Astrocyte of the hippocampus (primary cell): ENCODE results near the gene ZNF512.

Source experiments
- DNase-seq: peaks from one replicate; pipeline ENCODE4 v3.0.0; 2011; ENCODE audit warnings: low read depth, low spot score

Gene ZNF512

DNA sequence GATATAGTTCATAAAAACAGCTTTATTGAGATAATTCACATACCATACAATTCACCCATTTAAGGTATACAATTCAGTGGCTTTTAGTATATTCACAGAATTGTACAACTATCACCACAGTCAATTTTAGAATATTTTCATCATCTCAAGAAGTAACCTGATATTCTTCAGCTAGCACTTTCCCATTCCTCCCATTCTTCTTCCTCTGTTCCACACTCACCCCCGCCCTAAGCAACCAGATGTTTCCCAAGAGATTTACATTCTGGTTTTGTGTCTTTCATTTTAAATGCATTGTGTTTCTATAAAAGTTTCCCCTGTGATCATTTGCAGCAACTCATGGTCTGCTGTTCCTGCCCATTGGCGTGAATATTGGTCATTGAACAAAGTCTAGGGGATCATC, 51.4 kb downstream of the ZNF512 start:
- no peak for DNase-seq

DNA sequence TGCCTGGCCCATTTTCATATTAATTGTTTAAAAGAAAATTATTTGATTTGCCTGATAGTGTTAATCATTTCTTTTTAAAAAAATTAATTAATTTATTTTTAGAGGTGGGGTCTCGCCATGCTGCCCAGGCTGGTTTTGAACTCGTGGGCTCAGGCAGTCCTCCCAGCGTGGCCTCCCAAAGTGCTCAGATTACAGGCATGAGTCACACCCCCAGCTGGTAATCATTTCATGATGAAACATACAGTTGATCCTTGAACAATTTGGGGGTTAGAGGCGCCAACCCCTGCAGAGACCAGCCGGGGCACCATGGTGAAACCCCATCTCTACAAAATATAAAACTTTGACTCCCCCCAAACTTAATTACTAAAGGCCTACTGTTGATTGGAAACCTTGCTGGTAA, 53.9 kb downstream of the ZNF512 start:
- DNase-seq: no peak

DNA sequence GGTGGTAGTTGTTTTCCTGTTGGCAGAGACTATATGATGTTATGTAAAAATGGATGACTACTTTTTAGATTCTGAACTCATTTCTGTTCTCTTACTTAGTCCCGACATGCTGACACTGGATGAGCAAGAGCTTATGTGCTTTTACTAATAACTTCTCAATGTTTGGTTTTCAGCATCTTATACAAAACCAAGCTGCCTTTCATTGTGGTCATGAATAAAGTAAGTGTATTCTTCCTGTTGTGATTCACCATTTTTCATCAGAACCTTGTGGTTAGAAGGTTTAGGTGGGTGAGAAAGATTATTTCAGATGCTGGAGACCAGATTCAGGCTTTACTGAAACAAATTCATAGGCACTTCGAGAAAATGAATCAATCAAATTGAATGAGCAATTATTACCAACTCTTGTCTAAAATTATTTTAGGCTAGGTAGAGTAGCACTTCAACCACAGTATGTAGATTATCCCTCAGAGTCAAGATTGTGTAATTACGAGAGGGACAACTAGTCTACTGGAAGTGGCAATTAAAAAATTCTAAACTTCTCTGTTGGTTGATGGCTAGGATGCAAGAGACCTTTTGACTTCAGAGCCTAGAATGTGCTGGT, 55.3 kb downstream of the ZNF512 start:
- peak; percentile 72 for DNase-seq

DNA sequence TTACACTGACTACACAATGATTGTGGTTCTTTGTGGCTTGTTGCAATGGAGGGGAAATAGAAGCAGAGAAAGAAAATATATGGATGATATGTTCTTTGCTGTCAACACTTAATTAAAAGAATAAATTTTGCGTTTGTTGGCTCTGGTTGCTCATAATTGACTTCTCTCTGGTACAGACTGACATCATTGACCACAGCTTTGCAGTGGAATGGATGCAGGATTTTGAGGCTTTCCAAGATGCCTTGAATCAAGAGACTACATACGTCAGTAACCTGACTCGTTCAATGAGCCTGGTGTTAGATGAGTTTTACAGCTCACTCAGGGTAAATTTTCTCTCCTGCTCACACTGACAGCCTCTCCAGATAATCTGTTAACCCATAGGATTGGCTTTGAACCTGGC, 55.9 kb downstream of the ZNF512 start:
- peak; percentile 91 for DNase-seq

DNA sequence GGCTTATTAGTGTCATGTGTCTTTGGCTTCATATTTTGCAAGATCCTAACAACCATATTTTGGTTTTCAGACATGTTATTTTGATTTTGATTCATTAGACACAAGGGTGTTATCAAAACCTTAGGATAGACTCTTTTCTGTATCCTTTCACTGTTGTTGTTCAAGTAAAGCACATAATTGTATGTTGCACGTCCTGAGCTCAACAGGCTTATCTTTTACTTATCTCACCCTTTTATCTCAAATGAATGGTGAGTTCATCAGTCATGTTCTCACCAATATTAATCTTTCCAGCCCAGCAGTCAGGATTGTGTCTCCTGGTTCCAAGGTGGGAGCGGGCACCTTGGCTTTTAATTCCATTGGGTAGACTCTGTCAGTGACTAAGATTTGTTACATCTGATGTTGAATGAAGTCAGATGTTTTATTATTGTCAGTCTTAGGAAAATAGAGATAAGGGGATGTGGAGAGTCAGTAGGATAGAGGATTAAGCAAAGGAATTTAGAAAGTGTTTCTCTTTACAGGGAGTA, 57.9 kb downstream of the ZNF512 start:
- DNase-seq: no peak

DNA sequence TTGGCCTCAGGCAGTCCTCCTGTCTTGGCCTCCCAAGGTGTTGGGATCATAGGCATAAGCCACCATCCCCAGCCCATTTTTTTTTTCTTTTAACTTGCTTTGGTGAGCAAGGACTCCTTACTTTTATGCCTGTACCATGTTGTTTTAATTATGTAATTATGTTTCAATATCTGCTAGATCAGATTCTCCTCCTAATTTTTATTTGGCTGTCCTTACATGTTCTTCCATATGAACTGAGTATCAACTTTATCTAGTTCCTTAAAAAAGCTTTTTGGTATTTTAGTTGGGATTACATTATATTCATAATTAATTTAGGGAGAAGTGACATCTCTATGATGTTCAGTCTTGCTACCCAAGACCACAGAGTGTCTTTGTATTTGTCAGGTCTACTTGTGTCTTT, 62.4 kb downstream of the ZNF512 start:
- DNase-seq: no peak

DNA sequence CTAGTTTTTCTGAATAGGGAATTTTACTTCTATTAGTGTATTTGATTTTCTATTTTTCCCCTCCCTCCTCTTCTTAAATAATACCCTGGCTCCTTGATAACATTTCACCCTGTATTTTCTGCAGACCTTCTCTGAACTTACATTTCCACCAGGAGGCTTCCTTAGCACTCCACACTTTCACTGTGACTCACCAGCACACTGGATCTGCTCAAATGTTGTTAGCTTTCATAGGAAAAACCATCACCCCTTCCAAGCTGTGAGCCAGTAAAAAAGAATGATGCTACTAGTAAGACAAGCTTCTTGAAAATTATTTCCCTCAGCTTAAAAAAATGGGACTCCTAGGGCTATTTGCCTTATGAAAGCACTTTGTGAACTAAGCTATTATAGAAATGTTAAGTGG, 64.4 kb downstream of the ZNF512 start:
- DNase-seq: peak; percentile 34

DNA sequence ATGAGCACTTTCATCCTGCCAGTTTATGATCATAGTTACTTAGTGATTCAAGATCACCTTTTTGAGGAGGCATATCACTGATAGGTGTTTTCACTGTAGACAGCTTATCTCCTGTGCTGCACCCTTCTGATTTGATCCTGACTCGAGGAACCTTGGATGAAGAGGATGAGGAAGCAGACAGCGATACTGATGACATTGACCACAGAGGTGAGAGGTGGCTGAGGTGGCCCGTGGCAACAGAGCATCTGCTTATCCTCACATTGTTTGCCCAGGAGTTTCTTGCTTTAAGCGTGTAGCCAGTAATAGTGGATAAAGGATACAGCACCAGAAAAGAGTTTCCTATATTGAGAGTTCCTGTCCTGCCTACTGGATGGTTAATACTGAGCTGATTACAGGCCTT, 64.9 kb downstream of the ZNF512 start:
- DNase-seq: no peak

DNA sequence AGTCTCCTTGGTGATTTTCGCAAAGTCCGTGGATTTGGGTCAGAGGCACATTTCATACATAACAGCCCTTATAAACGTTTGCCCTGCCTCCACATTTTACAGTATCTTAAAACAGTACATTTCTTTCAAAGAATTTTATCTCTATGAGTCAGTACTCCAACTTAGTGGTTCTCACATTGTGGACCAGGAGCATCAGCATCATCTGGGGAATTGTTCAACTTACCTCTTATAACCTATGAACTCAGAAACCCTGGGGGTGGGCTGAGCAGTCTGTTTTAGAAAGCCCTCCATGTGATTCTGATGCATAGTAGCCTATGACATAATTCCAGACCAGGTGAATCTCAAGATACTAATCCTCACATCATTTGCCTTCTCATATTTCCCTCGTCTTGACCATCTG, 68.2 kb downstream of the ZNF512 start:
- no peak for DNase-seq

DNA sequence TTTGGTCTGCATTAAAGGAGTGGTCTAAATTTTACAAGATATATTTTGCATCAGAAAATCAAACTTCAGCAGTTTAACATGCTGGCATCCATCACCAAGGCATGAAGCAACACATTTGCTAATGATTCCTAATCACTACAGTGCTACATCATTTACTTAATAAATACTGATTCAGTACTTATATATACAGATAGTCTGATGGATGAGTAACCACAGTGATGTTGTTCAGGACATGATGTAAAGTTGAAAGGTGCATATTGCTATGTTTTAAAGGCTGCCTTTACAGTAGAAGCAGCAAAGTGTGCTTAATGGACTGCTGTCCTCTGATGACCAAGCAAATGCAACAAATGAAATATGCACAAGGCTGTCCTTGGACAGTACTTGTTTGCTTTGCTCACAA, 69.5 kb downstream of the ZNF512 start:
- DNase-seq: no peak

DNA sequence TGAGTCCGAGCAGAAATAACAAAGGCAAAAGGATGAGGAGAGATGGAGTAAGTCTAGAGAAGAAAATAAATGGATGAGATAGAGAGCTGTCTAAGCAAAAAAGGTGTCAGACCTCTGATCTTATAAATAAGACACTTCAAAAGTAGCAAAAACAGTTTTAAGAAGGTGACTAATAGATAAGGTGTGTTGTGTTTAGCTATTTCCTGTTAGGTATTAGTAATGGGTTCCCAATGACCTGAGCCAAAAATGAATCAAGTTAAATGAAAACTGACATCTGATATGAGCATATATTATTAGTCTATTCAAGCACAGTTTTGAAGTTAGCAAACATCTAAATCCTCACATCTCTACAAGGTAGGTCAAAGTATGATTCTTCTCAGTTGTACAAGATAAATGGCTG, 69.9 kb downstream of the ZNF512 start:
- DNase-seq: no peak

DNA sequence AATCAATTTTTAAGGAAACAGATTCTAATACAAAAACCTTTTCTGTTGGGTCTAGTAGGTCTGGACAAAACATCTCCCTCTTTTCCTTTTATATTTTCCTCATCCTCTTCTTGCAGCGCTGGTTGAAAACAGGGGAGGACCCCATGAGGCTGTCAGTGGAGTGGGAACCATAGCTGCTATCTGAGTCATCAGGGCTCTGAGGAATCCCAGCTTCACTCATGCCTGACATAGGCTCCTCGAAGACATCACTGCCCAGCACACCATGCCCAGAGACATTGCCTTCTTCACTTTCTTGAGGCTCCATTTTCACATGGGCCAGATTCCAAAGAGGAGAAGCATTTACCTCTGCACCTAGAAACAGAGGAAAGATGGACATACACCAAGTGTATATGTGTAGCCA, 70.6 kb downstream of the ZNF512 start:
- DNase-seq: peak; percentile 45

DNA sequence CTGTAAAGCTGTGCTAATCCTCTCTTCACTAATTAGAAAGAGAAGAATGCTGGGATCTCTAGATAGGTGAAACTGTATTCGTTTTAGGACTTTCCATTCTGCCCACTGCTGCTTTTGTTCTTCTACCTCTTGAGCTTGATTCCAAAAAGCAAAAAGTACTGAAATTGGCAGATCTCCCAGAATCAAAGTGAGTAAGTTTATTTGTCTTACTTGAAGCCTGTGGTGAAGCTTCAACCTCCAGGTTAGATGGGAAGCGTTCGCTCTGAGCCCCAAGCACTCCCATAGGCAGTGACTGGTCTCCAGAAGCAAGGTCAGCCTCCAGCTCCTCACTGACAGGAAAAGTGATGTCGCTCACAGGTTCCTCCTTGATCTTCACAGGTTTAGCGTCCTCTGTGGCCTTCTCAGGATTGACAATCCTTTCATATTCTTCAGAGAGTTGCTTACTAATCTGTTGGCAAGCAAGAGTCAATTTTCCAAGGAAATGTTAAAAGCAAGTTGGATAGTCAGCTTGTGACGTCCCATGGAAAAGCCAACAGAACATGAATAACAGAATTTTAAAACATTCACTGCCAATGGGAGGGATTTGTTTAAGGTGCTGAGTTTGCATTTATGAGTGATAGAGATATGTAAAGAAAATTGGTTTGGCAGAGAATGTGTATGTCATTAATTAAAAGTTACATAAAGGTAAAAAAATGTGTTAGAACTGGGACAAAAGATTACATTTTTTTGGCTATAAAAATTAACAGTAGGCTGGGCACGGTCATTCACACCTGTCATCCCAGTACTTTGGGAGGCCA, 72.5 kb downstream of the ZNF512 start:
- DNase-seq: peak; percentile 92

DNA sequence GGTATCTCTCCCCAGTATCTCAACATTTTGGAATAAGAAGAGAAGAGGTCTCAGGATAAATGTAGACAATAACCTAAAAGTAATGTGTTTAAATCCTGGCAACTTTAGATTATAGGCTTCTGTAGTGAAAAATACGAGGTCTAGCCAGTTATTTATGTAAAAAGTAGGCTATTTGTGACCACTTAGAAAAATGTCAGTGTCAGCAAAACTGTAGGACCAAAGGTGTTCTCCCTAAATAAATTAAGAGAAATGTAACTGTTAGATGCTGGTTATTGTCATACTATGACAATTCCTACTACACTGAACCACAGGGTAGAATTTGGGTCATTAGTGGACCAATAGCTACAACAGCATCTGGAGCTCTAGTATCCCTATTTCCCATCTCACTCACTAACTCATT, 78.5 kb downstream of the ZNF512 start:
- no peak for DNase-seq

DNA sequence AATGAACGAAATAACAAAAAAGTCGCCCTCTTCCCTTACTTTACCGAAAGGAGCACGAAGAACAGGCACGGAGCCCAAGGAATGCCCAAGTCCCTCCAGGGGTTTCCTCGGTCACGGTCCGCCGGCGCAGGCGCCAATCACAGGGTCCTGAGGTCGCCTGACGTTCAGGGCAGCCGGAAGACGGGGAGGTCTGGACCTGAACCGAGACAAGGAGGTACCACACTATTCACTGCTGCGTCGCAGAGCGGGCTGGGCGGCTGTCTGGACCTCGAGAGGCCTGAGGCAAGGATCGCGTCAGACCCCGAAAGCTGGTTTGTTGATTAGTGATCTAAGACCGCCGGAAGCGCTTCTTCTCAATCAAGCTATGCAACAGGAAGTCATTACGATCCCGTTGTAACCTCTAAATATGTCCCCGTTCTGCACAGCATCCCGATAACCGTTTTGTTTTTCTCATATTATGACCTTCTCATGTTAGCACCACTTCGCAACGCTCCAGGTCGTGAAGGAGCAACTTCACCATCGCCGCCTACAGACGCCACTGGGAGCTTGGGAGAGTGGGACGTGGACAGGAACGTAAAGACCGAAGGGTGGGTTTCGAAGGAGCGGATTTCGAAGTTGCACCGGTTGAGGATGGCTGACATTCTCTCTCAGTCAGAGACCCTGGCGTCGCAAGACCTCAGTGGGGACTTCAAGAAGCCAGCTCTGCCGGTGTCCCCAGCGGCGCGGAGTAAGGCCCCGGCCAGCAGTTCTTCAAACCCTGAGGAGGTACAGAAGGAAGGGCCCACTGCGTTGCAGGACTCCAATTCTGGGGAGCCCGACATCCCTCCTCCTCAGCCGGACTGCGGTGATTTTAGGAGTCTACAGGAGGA, 80.7 kb downstream of the ZNF512 start, which contains the start of the genes SLC4A1AP and SUPT7L:
Gene SLC4A1AP, plus strand, starts transcription at position 605 of the 869 bp plus-strand sequence. Its CDS starts 26 bp downstream, at position 631.
Gene SUPT7L, minus strand, starts transcription at position 330 of the 869 bp plus-strand sequence. CDS start 1,422 bp downstream, outside the sequence.
- peak; percentile 90 for DNase-seq

DNA sequence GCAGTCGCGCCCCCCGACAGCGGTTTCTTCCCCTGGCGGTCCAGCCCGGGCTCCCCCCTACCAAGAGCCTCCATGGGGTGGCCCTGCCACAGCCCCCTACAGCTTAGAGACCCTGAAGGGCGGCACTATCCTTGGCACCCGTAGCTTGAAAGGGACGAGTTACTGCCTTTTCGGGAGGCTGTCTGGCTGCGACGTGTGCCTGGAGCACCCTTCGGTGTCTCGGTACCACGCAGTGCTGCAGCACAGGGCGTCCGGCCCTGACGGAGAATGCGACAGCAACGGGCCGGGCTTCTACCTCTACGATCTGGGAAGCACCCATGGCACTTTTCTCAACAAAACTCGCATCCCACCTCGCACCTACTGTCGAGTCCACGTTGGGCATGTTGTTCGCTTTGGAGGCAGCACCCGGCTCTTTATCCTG, 81.3 kb downstream of the ZNF512 start:
- no peak for DNase-seq

DNA sequence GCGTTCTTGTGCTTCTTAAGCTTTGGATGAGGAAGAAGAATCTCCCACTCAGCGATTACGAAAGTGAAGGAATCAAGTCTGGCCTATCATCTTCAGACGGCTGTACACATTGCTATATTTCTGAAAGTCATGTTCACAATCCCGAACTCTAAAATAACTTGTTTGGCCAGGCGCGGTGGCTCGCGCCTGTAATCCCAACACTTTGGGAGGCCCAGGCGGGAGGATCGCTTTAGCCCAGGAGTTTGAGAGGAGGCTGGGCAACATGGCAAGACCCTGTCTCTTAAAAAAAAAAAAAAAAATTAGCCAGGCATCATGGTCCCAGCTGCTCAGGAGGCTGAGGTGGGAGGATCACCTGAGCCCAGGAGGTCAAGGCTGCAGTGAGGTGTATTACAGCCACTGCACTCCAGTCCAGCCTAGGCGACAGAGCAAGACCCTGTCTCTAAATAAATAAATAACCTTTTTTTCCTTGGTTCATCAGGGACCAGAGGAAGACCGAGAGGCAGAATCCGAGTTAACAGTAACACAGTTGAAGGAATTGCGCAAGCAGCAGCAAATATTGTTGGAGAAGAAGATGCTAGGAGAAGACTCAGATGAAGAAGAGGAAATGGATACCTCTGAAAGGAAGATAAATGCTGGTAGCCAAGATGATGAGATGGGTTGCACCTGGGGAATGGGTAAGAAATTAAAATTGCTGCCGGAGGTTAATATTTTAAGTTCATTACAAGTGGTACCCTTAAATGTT, 82.0 kb downstream of the ZNF512 start:
- DNase-seq: no peak

DNA sequence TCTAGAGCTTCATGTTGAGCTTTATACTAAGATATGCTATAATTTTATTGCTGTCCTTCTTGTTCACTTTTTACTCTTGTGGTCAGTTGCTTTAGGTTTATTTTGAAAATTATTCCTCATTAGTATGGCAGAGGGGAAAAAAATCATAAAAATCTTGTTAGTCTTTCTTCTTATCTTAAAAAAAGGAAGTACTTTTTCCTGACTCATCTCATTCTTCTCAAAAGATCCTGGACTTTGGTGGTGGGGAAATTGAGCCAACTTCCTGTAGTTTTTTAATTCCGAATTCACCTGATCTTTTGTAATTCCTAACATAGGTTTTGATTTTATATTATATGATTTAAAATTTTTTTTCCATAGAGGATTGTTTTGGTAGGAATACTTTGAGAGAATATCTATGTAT, 84.6 kb downstream of the ZNF512 start:
- no peak for DNase-seq

DNA sequence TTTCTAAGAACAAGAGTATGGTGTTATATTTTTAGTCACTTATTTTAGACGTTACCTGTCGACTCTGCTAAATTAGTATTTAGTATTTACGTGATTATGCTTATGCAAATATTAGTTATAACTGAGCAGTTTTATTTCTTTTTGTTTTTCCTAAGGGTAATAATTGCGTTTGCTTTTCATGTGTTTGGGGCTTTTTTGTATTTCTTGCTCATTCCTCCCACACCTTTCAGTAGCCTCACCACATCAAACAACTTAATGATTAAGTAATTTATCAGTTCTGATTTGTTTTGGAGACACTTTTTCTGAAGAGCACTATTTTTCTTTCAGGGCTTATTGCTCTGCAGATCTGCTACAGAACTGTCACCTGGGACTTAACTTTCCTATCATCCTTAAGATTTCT, 88.4 kb downstream of the ZNF512 start:
- DNase-seq: no peak
